Stimulated activated CD4-positive, alpha-beta T cell treated with anti-CD3 and anti-CD28 coated beads, Interleukin-15, amount 100 ng/mL, for 1 hour (primary cell): ENCODE results near the gene OR51I1.

ENCODE experiments used
- DNase-seq, 2 donors: peaks; one replicate each; pipeline ENCODE4 v3.0.0-alpha.2; 2020; ENCODE audit warnings: low read depth in 1 of 2, low spot score in 1 of 2

The OR51I1 gene, protein sequence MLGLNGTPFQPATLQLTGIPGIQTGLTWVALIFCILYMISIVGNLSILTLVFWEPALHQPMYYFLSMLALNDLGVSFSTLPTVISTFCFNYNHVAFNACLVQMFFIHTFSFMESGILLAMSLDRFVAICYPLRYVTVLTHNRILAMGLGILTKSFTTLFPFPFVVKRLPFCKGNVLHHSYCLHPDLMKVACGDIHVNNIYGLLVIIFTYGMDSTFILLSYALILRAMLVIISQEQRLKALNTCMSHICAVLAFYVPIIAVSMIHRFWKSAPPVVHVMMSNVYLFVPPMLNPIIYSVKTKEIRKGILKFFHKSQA

DNA sequence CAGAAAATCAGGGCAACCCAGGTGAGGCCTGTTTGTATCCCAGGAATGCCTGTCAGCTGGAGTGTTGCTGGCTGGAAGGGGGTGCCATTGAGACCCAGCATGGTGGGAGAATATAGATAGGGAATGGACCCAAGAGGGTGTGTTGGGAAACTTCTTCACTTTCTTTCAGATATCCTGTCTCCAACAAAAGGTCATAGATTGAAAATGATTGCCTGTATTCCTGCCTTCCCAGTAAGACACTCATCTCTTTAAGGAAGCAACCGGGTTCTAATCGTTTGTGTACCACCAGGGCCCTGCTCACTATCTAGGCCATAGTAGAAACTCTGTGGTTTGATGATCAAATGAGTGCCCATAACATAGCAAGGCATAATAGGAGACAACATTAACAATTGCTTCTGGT is at the start of gene OR51I1:
Gene OR51I1, minus strand, starts transcription at position 101 of the 400 bp plus-strand sequence. Its CDS starts 0 bp downstream, at position 101.
- DNase-seq = no peak

DNA sequence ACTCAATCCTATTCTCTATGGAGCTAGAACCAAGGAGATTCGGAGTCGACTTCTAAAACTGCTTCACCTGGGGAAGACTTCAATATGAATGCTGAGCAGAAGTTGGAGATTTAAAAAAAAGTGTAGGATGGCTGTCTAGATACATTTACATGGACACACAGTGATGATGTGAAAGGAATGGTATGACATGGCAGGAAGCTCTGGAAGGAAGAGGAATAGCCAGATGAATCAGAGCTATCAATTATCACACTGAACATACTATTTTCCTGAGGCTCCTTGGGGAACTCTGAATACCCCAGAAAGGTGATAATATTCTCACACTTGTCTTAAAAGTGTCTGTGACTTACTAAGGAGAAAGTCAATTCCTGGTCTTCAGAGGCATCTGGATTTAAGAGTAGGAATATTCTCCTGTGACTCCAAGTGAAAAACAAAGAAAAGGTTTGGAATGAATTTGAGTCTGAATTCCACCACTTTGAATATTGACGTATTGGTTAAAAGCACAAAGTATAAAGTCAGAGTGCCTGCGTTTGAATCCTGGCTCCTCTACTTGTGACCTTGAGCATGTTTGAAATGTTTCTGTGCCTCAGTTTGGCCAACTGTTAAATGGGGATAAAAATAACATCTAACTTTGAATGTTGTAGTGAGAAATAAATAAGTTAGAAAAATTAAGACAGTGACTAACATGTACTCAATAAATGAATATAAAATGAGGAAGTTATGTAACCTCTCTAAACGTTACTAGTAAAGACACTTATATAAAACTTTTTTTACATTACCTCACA is 48.5 kb upstream of the OR51I1 start:
- DNase-seq = no peak

DNA sequence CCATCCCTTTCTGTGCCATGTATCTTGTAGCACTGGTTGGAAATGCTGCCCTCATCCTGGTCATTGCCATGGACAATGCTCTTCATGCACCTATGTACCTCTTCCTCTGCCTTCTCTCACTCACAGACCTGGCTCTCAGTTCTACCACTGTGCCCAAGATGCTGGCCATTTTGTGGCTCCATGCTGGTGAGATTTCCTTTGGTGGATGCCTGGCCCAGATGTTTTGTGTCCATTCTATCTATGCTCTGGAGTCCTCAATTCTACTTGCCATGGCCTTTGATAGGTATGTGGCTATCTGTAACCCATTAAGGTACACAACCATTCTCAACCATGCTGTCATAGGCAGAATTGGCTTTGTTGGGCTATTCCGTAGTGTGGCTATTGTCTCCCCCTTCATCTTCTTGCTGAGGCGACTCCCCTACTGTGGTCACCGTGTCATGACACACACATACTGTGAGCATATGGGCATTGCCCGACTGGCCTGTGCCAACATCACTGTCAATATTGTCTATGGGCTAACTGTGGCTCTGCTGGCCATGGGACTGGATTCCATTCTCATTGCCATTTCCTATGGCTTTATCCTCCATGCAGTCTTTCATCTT is 47.6 kb upstream of the OR51I1 start:
- DNase-seq = no peak

DNA sequence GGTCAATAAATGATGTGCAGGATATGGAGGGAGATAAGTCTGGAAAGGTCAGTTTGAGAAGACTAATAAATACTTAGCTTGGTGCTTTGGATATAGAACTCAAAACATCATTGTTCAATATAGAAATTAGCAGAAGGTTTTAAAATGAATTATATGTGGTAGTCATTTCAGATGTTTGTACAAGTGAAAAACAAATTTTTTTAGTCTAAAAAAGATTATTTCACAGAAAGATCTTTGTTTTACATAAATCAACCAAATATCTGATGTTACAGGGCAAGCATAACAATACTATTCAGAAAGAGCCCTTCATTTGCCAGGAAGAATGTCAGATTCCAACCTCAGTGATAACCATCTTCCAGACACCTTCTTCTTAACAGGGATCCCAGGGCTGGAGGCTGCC is 47.1 kb upstream of the OR51I1 start, which contains the start of gene OR52D1:
Gene OR52D1, plus strand, starts transcription at position 301 of the 400 bp plus-strand sequence. Its CDS starts 22 bp downstream, at position 323.
- DNase-seq = no peak

DNA sequence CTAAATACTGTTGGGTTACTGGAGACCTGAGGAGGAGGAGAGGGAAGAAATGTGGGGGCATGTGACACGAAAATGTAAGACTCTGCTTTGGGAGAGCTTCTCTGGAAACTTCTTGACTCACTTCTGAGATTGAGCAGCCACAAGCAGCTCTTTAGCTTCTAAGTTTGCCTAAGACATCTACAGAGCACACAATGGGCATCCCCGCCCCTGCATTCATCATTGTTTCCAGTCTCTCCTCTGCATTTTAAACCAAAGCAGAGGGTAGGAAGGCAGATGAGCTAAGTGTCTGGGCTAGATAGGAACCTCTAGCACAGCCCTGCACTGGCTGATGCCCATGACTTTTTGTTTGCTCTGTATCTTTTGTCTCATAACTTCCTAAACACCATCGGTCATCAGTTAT is 45.1 kb upstream of the OR51I1 start:
- DNase-seq = no peak

DNA sequence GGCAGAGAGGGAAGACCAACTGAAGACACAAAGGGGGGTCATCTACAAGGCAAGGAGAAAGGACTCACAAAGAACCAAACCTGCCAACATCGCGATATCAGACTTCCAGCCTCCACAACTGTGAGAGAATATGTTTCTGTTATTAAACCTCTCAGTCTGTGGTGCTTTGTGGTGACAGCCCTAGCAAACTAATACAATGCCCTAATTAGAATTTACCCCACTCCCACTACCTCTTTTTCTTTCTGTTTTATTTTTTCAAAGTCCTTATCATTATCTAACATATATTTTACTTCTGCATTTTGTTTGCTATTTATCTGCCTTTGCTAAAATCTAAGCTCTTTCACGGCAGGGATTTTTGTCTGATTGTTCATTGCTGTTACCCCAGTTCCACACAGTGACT is 44.7 kb upstream of the OR51I1 start:
- DNase-seq = no peak

DNA sequence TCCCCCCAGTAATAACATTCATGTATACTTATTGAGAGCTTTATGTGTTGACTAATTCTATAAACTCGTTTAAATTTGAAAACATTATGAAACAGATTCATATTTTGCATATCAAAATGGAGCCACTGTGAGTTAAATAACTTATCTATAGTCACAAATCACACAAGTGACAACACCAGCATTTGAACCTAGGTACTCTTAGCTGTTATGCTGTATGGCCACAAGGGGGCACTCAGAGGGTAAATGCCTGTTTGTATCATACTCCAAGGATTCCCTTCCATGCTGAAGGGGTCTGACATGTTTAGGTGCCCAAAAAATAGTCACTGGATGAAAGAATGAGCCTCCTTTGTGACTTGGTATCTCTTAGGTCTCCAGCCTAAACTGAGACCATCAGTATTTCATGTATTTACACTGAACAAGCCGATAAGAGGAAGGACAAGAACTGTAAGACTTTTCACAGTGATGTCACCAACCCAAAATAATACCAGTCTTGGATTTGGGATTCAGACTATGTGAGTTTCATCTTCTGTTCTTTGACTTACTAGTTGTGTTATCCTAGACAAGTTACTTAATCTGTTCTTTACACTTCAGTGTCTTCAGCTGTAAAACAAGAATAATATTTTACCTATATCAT is 35.0 kb upstream of the OR51I1 start:
- DNase-seq = no peak

DNA sequence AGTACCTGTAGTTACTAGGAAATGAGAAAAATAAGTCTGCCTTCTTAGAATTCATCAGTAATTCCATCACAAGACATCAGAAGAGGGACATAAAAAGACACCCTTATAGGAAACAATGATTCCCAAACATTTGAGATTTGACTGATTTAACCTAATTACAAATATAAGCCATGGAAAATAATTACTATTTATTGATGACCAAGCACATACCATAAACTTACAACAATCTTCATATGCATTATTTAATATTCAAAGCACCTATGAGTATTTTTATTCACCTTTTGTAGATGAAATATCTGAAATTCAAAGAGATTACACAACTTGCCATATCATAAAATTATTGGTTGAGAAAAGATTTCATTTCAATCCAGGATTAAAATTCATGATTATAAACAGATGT is 32.6 kb upstream of the OR51I1 start:
- DNase-seq = no peak

DNA sequence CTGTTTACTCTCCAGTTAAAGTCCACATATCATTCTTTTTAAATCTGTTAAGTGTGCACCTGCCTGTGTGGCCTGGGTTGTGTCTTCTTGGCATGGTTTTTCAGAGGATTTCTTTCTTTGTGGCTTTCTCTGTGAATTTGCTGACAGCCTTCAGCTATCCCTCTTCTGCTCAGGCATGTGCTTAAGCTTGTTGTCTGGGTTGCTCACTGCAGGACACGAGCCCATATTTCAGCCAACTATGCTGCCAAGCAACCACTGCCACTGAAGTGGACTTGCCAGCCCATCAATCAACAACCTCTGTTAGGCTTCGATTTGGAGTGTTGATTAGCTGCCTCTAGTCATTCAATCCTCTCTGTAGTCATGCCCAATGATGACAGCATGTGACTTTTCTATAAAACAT is 26.2 kb upstream of the OR51I1 start:
- DNase-seq = no peak

DNA sequence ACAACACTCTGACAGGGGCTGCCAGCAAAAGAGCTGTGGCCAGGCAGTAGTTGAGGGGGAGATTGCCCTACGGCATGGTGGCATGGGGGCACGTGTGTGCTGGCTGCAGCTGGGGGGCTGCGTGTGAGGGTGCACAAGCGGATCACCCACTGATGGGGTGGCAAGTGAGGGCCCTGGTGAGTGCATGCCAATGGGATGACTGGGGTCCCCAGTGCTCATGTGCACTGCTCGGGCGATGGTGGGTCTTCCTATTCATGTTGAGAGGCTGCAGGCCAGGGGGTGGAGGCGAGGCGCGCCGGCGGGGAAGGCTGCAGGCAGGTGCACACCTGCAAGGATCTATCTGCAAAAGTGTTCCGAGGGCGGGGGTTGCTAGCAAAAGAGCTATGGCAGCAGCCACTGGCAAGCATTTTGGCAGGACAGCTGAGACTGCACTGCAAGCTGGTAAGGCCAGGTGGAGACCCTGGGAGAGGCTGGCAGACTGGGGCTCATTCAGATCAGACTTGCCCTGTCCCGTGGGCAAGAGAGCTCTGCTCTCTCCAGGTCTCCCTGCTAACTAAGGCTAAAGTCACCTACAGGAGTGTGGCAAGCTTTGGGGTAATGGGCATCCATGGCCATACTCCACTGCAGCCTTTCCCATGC is 19.8 kb upstream of the OR51I1 start:
- no peak for DNase-seq

DNA sequence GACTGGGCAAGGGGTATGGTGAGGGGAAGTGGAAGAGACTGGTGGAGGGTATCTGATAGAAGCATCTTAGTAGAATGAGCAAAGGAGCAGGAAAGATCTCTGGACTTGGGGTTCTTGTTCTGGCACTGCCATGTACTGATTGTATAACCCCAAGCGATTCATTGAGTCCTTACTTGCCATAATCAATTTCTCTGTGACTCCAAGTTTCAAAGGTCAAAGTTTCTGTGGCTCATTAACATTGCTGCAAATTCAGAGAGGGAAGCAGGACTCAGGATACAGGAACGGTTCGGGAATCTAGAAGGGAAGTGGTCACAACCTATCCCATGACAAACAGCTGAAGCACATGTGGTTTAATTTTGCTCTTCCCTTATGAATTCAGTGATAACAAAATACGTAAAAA is 8.1 kb upstream of the OR51I1 start:
- no peak for DNase-seq

DNA sequence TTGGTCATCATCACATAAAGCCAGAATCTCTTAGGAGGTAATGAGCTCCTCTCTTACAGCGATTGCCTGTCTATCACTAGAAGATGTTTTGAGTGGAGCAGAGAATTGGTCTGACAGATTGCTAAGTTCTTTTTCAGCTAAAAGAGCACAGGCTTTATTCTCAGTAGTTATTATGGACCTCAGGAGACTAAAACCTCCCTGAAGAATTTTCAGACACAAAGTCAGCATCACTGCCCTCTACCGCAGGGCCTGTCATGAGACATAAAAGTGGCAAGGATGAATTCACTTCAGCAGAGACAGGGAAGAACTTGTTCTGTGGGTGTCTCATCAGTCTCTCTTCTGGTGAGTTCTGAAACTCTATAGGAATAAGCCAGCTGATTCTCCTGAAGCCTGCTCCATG is 7.7 kb upstream of the OR51I1 start, which contains the start of gene OR51I2:
Gene OR51I2, plus strand, starts transcription at position 301 of the 400 bp plus-strand sequence. CDS start 4,166 bp downstream, outside the sequence.
- DNase-seq = no peak

DNA sequence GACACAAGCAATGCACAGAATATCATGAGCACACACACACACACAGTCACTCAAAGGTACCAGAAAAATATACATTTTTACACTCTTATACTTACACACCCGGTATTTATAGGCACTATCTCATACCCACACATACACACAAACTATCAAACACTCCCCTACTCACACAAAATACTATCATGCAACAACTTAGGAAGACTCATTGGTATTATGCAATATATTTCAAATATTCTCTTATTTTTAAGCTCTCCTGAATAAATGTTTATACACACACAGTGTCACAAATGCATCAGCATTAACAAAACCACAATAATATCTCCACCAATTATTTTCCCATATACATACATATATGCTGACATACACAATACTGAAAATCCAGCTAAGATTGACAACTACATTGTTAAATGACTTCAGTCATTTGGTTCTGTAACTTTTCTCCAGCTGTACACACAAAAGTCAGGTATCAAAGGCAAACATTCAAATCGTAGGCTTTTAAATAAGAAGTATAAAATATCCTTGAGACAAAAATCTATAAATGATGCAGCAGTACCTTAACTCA is 2.6 kb upstream of the OR51I1 start:
- DNase-seq = no peak

DNA sequence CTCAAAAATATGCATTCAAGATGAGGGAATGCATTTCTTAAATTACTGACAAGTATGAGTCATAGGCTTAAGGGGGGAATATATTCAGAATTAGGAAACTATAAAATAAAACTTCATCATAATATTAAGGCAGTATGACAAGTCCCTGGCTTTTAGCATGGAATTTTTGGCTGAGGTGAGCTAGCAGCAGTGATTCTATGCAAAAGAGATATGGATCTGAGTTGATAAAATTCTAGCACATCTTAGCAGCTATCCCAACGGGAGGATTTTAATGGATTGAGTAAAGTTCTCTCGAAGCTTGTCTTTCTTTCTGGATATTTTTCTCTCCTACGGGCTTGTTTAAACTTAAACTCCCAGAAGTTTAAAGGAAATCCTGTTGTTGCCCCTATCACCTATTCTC is 18.2 kb downstream of the OR51I1 start:
- no peak for DNase-seq

DNA sequence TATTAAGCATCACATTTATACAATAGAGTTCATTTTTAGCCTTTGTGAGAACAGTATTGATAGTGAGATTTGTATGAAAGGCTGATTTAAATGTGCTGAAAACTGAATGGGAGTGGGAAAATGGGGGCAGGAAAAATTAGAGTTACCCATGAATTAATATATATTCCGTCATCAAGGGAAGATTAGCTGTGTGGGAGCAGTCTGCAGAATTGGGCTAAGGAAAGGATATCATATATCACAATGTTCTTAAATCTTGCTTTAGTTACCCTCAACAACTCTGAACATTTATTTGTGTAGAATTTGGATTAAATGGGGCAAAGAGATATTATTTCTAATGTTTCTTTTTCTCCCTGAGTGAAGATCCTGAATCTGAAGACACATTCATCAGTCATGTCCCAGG is 19.5 kb downstream of the OR51I1 start, which contains the start of gene OR51Q1:
Gene OR51Q1, plus strand, starts transcription at position 301 of the 400 bp plus-strand sequence. Its CDS starts 90 bp downstream, at position 391.
- no peak for DNase-seq

DNA sequence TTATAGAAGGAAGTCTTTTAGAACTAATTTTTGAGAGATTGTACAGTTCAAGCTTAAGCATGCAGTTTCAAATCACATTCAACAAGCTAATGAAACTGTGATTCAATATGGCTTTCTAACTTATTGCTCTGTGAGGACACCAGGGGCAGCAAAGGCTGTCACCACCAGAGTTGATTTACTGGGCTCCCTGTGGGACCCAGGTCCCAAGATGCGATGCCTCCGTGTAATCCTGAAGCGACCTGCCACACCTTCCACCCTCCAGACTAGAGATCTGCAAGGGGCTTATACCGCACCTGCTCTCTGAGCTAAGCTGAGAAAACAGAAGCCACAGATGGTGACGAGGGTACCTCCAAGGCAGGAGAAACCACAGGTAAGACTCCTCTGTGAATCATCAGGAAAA is 20.3 kb downstream of the OR51I1 start:
- DNase-seq = no peak

DNA sequence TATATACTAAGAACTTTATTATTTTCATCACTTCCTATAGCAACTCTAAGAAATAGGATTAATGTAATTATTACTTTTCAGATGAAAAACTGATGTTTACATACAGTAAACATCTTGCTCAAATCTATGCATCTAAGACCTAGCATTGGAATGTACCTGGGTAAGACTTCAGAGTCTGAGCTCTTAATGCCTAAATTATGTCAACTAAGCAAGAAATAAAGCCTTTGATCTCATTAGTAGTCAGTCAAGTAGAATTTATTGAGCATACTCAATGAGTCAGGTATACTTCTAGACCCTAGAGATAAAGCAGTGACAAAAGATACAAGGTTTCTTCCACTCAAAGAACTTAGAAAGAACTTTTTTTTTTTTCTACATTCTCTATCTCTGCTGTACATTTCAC is 36.1 kb downstream of the OR51I1 start:
- no peak for DNase-seq

DNA sequence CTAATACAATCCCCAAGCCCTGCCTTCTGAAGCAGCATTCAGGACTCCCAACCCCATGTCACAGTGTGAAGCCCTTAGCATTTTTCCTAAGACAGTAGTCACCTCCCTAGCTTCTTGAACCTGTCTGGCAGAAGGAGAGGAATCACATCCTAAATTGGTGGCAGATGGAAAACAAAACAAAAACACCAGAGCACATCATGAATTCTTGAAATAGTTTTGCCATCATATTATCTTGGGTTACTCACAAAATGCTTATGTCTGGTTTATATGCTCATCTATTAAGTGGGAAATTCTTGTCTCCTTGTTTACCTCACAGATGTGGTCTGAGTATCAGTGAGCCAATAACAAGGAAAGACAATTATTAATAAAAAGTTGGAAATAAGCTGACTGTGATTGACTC is 42.4 kb downstream of the OR51I1 start:
- no peak for DNase-seq

DNA sequence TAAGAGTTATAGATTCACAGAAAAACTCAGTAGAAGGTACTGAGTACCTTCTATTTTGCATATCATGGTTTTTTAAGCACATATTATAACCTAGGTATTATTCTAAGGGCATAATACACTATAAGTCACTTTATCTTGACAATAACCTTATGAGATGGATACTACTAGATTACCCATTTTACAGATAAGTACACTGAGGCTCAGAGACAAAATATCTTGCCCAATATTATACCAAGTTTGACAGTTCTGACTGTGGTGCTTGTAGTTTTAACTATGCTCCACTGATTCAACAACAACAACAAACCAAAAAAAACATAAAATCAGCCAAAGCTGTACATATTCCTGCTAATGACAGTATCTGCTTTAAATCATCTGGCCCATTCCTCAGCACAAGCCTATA is 47.2 kb downstream of the OR51I1 start:
- DNase-seq = no peak
